Stimulated activated CD8-positive, alpha-beta memory T cell treated with anti-CD3 and anti-CD28 coated beads, Interleukin-7, amount 100 ng/mL, for 4 hours (primary cell): ENCODE results near the gene NPB.

ENCODE experiments used
- DNase-seq, 2 donors: peaks; one replicate each; pipeline ENCODE4 v3.0.0-alpha.2; 2020; ENCODE audit warnings: low read depth in 2 of 2

Gene NPB

GRCh38 chr17:81869221-81870130, 32.6 kb upstream of the NPB start:
- DNase-seq: no peak

GRCh38 chr17:81870131-81870980, 31.7 kb upstream of the NPB start:
- DNase-seq: no peak

DNA sequence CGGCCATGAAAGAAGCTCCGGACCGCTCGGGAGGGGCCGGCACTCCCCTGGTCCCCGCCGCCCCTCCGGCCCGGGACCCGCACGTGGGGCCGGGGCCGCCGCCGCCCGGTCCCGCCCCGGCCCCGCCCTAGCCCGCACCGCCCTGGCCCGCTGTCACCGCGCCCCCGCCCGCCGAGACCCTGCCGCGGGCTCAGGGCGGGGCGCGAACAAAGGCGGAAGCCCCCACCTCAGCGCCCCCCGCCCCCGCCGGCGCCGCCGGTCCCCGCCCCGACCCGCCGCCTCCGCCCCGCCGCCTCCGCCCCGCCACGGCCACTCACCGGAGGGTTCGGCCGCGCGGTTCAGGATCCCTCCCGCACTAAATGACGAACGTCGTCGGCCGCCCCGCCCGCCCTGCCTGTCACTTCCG, 31.1 kb upstream of the NPB start, which contains the start of gene ARHGDIA:
Gene ARHGDIA (minus strand): TSS at position 357 of the 406 bp plus-strand sequence. CDS start 1,407 bp downstream, outside the sequence.
- DNase-seq: no peak

- peak; percentile 91 to 96 for DNase-seq
Observed at GRCh38 chr17:81871387-81872230, 30.4 kb upstream of the NPB start.

GRCh38 chr17:81877569-81877968, 24.5 kb upstream of the NPB start:
- DNase-seq: no peak

- no peak for DNase-seq
Observed at GRCh38 chr17:81878294-81878693, 23.7 kb upstream of the NPB start.

- DNase-seq: no peak
Observed at GRCh38 chr17:81879121-81879520, 22.9 kb upstream of the NPB start.

DNA sequence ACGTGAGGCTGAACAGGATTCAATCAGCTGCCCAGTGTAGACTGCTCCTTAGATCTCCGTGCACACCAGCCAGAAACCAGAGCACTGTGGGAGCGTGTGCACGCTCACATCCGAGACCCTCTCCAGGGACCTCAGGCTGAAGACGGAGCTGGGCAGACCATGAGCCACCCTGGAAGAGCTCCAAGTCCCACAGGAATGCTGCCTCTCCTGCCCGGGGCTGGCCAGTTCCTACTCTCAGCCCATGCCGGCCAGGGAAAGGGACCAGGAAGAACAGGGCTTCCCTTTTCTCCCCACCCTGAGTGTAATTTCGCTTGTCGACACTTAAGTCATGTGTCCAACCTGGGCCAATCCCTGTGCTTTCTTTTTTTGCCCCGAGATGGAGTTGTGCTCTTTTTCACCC, 17.5 kb upstream of the NPB start:
- no peak for DNase-seq

- DNase-seq: no peak
Observed at GRCh38 chr17:81884968-81885367, 17.1 kb upstream of the NPB start.

- no peak for DNase-seq
Observed at GRCh38 chr17:81885454-81885853, 16.6 kb upstream of the NPB start.

GRCh38 chr17:81885869-81886548, 16.0 kb upstream of the NPB start:
- DNase-seq: no peak

DNA sequence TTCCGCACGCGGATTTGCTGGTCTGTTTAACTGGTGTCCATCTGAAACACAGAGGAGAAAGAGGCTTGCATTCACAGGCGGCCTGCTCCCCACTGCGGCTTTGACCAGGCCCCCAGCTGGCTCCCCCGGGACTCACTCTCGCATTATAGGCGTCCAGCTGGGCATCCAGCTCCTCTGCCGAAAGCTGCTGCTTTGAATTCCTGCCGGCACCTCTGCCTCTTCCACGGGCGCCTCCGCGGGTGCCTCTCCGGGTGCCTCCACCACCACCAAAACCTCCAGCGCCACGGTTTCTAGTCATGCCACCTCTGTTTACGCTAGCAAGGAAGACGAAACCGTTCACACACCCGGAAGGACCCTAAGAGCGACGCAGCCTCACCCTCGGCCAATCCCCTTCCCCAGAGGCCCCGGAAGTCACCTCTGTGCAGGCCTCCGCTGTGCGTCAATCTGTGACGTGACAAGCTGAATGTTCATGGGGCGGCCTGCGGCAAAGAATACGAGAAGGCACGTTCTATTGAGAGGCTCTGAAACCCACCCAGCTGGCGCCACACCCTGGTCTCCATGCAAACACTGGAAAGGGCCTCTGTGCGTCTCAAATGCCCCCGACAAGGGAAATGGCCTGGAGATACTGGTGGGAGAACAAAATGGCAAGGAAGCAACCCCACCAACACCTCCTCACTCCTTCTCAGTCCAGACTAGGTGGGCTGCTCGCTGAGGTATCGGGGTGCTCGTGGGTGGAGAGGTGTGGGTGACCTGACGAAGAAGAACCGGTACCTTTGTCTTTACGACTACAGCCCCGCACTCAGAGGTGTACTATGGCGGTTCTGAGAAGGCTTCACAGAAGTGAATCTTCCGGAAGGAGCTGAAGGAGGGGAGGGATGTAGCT, 13.7 kb upstream of the NPB start:
- DNase-seq: no peak

DNA sequence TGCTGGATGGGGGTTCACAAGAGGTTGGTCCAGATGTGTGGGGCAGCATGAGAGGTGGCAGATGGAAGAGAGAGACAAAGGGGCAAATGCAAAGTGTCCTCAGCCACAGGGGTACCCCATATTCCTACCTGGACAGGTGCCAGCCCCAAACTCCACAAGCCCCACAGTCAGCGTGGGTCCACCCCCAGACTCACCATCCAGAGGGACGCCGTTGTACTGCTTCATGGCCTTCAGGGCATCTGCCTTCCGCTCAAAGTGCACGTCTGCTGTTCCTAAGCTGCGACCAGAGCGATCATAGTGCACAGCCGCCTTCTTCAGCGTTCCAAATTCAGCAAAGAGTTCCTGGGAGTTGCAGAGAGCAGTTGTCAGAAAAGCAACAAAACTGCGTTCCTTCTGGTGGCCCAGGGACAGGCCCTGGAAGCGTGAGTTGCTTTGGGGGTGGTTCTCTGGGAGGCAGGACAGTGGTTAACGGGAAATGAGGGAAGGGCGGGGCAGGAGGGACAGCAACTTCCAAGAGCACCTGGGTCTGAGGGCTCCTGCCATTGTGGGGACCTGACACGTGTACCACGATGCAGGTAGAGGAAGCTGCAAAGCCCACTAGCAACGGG, 12.9 kb upstream of the NPB start:
- DNase-seq: no peak

DNA sequence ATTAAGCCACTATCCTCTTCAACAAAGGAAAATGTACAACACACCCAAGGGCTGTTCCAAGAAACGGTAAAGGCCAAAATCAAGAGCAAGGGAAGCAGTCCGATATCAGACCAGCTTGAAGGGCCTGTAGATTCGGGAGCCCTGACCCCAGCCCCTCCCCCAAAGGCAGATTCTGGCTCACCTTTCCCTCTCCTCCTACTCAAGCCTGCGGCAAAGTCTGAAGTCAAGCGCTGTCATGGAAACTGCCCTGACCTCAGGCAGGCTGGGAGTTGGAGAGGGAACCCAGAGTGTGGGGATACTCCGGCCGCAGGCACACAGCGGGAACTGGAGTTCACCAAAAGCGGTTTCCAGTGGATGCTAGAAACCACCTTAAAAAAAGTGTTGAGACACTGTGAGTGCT, 12.4 kb upstream of the NPB start:
- DNase-seq: no peak

- DNase-seq: no peak
Observed at GRCh38 chr17:81890447-81891302, 11.4 kb upstream of the NPB start.

DNA sequence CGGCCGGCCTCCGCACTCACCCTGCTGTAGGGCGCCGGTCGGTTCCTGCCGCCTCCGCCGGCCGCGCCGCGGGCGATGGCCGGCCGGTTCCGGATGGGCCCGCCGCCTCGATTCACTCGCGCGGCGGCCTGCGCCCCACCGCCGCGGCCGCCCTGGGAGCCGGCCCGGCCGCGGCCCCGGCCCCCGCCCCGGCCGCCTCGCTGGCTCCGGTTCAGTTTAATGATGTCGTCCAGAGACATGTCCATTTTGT, 10.8 kb upstream of the NPB start:
- DNase-seq: no peak

DNA sequence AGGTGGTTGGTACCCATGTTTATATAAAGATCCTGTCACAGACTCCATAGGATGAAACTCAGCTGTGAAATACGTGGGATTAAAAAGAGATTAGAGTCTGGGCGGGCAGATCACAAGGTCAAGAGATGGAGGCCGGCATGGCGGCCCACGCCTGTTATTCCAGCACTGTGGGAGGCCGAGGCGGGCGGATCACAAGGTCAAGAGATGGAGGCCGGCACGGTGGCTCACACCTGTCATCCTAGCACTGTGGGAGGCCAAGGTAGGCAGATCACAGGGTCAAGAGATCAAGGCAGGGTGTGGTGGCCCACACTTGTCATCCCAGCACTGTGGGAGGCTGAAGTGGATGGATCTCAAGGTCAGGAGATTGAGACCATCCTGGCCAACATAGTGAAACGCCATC, 6.6 kb upstream of the NPB start:
- no peak for DNase-seq

GRCh38 chr17:81898029-81898866, 3.8 kb upstream of the NPB start:
- DNase-seq: no peak
